MM.1S (cell line): Measurements from ENCODE around the gene PRKCE.

ENCODE experiments used
- DNase-seq: peaks from one replicate; pipeline ENCODE4 v3.0.0-alpha.2; 2015
- H2AFZ ChIP-seq: fragments of 300-600 bp; sonication (generic); 2 replicates; pipeline ENCODE4 v1.6.0; 2016; ENCODE audit warnings: antibody characterized with exemption, low read length
- H3F3A ChIP-seq: fragments of 300-600 bp; sonication (generic); 2 replicates; pipeline ENCODE4 v1.6.1; 2016; ENCODE audit warnings: mild to moderate bottlenecking, antibody characterized with exemption, low read length, moderate library complexity, mixed read lengths; ENCODE audit not compliant: insufficient read depth
- H3K27ac ChIP-seq: fragments of 300-600 bp; sonication (generic); 2 replicates; pipeline ENCODE4 v1.5.1; 2016; ENCODE audit warnings: mild to moderate bottlenecking, low read length
- H3K27me3 ChIP-seq: fragments of 300-600 bp; sonication (generic); replicated peaks from 2 replicates; pipeline ENCODE4 v1.6.0; 2016; ENCODE audit warnings: low read length; ENCODE audit not compliant: insufficient read depth
- H3K36me3 ChIP-seq: fragments of 300-600 bp; sonication (generic); replicated peaks from 2 replicates; pipeline ENCODE4 v1.6.1; 2016; ENCODE audit warnings: mild to moderate bottlenecking, low read length, mixed read lengths; ENCODE audit not compliant: insufficient read depth
- H3K4me1 ChIP-seq: fragments of 300-600 bp; sonication (generic); 2 replicates; pipeline ENCODE4 v1.6.1; 2016; ENCODE audit warnings: low read length, mixed read lengths
- H3K4me2 ChIP-seq: fragments of 300-600 bp; sonication (generic); 2 replicates; pipeline ENCODE4 v1.6.0; 2016; ENCODE audit warnings: low read depth, low read length
- H3K4me3 ChIP-seq: fragments of 300-600 bp; sonication (generic); 2 replicates; pipeline ENCODE4 v1.5.1; 2016; ENCODE audit warnings: low read length, mixed read lengths
- H3K79me2 ChIP-seq: fragments of 300-600 bp; sonication (generic); 2 replicates; pipeline ENCODE4 v1.6.1; 2016; ENCODE audit warnings: mixed run types, low read length, mixed read lengths
- H3K9ac ChIP-seq: fragments of 300-600 bp; sonication (generic); 2 replicates; pipeline ENCODE4 v1.6.1; 2016; ENCODE audit warnings: low read length, mixed read lengths
- H3K9me2 ChIP-seq: fragments of 300-600 bp; sonication (generic); replicated peaks from 2 replicates; pipeline ENCODE4 v1.6.1; 2016; ENCODE audit warnings: mild to moderate bottlenecking, low read length, mixed read lengths; ENCODE audit not compliant: insufficient read depth
- H3K9me3 ChIP-seq: fragments of 300-600 bp; sonication (generic); replicated peaks from 2 replicates; pipeline ENCODE4 v1.6.1; 2016; ENCODE audit warnings: mild to moderate bottlenecking, low read length, mixed read lengths; ENCODE audit not compliant: insufficient read depth
- H4K20me1 ChIP-seq: fragments of 300-600 bp; sonication (generic); 2 replicates; pipeline ENCODE4 v1.6.1; 2016; ENCODE audit warnings: mild to moderate bottlenecking, low read length, moderate library complexity, mixed read lengths; ENCODE audit not compliant: insufficient read depth
- CTCF ChIP-seq: fragments of 300-600 bp; sonication (generic); IDR thresholded peaks from 2 replicates; pipeline ENCODE4 v1.5.1; 2016; ENCODE audit warnings: antibody characterized with exemption, low read length, mixed read lengths
- EZH2 ChIP-seq: fragments of 300-600 bp; sonication (generic); optimal IDR thresholded peaks from 2 replicates; pipeline ENCODE3; 2017; ENCODE audit warnings: low read depth, mild to moderate bottlenecking, antibody characterized with exemption, low read length, mixed read lengths
- EZH2phosphoT487 ChIP-seq: fragments of 300-600 bp; sonication (generic); IDR thresholded peaks from 2 replicates; pipeline ENCODE4 v1.6.1; 2018; ENCODE audit warnings: antibody characterized with exemption, low read length

Gene PRKCE

DNA sequence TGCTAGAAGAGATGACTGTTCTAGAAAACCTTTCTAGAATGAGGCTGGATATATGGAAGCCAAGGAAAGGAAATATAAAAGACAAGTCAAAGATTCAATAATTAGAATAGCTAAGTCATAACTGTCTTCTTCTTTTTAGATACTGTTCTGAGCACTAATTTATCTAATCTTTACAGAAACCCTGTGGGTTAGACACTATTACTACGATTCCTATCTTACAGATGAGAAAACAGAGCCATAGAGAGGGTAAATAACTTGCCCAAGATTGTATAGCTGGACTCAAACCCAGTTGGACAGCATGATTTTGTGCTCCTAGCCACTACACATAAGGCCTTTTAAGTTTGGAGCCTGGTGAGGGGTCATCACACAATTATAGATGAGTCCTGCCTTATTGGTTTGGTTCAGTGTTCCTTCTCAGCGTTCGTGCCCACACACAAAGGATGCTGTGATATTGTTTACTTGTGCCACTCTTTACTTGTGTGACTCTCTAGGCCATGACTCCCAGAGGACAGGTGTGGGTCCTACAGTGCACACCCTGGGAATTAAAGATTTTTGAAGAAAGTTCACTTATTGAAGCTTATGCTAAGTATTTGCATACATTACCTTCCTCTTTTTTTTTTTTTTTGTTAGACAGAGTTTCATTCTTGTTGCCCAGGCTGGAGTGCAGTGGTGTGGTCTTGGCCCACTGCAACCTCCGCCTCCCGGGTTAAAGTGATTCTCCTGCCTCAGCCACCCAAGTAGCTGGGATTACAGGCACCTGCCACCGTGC lies 153.7 kb downstream of the PRKCE start:
- no peak for TF ChIP-seq EZH2phosphoT487
- Histone ChIP-seq H3K36me3 (no peaks in the 10 kb centered on the region), H3K27ac (no peak overlapping the region), H3K79me2 (no peaks in the 10 kb centered on the region), H3K9me2 (no peaks in the 10 kb centered on the region), H3K4me3 (no peak overlapping the region), H3K27me3 (no peaks in the 10 kb centered on the region), H3K9me3 (no peaks in the 10 kb centered on the region), H3K4me2 (no peak overlapping the region), H4K20me1 (no peaks in the 10 kb centered on the region), H2AFZ (no peak overlapping the region), H3K4me1 (no peaks in the 10 kb centered on the region), H3K9ac (no peak overlapping the region), H3F3A (no peaks in the 10 kb centered on the region)
- no peak for DNase-seq

DNA sequence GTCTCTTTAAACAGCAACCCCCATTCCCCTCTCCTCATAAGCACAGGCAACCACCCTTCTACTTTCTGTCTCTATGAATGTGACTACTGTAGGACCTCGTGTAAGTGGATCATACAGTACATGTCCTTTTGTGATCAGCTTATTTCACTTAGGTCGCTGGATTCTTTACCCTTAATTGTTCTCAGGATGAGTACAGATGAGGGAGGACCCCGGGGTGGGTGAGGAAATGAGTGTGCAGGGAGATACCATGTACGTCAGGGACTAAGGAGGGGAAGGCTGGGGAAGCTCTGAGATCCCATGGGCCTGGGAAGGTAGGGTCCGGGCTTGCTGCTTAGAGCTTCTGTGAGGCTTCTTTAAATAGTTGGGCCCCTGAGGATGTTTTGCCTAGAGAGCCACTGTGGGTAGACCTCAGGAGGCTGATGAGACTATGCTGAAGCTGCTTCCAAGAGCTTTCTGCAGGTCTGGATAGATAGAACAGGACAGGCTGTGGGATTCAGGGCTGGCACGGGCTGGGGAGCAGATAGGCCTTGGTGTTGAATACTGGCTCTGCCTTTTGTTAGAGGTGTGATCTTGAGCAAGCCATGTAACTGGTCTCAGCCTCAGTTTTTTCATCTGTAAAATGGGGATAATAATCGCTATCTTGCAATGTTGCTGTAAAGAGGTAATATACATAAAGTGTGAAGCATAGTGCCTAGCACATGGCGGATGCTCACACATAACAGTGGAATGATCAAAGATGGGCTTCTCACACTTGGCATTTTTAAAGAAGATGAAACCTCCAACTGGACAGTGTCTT lies 155.3 kb downstream of the PRKCE start:
- no peaks in the 10 kb centered on the region for H3K9me2 ChIP-seq
- H3F3A ChIP-seq = no peaks in the 10 kb centered on the region
- DNase-seq = no peak
- no peaks in the 10 kb centered on the region for H3K79me2 ChIP-seq
- no peaks in the 10 kb centered on the region for H3K36me3 ChIP-seq
- no peak overlapping the region for H3K27ac ChIP-seq
- H2AFZ ChIP-seq = no peak overlapping the region
- H3K4me2 ChIP-seq = no peak overlapping the region
- H3K9ac ChIP-seq = no peak overlapping the region
- H3K4me1 ChIP-seq = no peaks in the 10 kb centered on the region
- H3K4me3 ChIP-seq = no peak overlapping the region
- no peaks in the 10 kb centered on the region for H3K9me3 ChIP-seq
- H4K20me1 ChIP-seq = no peaks in the 10 kb centered on the region
- H3K27me3 ChIP-seq = no peaks in the 10 kb centered on the region
- no peak for TF ChIP-seq CTCF
- no peak for TF ChIP-seq EZH2phosphoT487
- no peak for TF ChIP-seq EZH2

GRCh38 chr2:45808294-45808800 lies 156.9 kb downstream of the PRKCE start:
- Histone ChIP-seq H3K27me3 (no peaks in the 10 kb centered on the region), H2AFZ (no peak overlapping the region), H3K4me3 (no peak overlapping the region), H3K36me3 (no peaks in the 10 kb centered on the region), H3F3A (no peaks in the 10 kb centered on the region), H3K79me2 (no peaks in the 10 kb centered on the region), H3K4me2 (no peak overlapping the region), H4K20me1 (no peaks in the 10 kb centered on the region), H3K9ac (no peak overlapping the region), H3K9me2 (no peaks in the 10 kb centered on the region), H3K27ac (no peak overlapping the region), H3K4me1 (no peaks in the 10 kb centered on the region), H3K9me3 (no peaks in the 10 kb centered on the region)
- no peak for DNase-seq
- no peak for TF ChIP-seq CTCF
- TF ChIP-seq EZH2 = no peak
- TF ChIP-seq EZH2phosphoT487 = no peak
